Measurements from ENCODE around the gene ALOX5. TPM values are rescaled to one million over a fixed set of nuclear protein-coding genes. Genes with fewer than 3 reads are reported as not detected.

The ALOX5 gene
- total and polyA plus RNA-seq, 4 donors, result 21.5 to 270 (median 144) TPM

DNA sequence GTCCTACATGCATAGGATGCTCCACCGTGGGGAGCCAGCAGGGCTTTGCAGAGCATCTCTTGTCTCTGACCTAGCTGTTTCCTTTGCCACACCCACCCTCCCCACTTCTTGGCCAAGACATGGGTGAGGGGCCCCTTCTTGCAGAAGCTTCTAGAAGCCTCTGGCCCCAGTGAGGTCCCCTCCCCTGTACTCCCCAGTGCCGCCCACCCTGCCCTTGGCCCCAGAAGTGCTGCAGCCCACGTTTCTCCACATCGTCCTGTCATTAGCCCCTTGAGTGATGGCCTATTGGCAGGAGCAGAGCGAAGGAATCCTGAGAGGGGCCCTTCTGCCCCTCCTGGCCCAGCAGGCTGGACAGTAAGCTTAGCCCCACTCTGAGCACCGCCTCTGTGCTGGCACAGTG lies 43.7 kb downstream of the ALOX5 start:
- Histone ChIP-seq H3K4me3 (no peak overlapping the region), H3K4me1 (ENCODE audit: control insufficient read depth in 5 of 5, insufficient read depth in 5 of 5, low read length in 5 of 5) (peaks cover 0 to 26% (median 4%) of the 10 kb centered on the region in 5 donors), H3K36me3 (ENCODE audit: control insufficient read depth in 4 of 4, insufficient read depth in 4 of 4, low read length in 4 of 4) (no peaks in the 10 kb centered on the region), H3K27me3 (ENCODE audit: control insufficient read depth in 3 of 3, insufficient read depth in 3 of 3, low read length in 2 of 3) (no peaks in the 10 kb centered on the region), H3K27ac (ENCODE audit: low read depth in 1 of 2, low read length in 1 of 2) (no peak overlapping the region), H3K9ac (ENCODE audit: insufficient read depth in 1 of 2, low read length in 2 of 2) (no peak overlapping the region), H3K9me3 (ENCODE audit: control insufficient read depth in 4 of 4, insufficient read depth in 3 of 4, low read length in 3 of 4) (no peaks in the 10 kb centered on the region)
- DNase-seq (no peak), ATAC-seq (ENCODE audit: insufficient read depth, low FRiP score) (no peak)
- 67 to 76% methylated on average over 6 of the region's 6 CpGs for WGBS, 2 donors
- TF ChIP-seq, protein P1, sequence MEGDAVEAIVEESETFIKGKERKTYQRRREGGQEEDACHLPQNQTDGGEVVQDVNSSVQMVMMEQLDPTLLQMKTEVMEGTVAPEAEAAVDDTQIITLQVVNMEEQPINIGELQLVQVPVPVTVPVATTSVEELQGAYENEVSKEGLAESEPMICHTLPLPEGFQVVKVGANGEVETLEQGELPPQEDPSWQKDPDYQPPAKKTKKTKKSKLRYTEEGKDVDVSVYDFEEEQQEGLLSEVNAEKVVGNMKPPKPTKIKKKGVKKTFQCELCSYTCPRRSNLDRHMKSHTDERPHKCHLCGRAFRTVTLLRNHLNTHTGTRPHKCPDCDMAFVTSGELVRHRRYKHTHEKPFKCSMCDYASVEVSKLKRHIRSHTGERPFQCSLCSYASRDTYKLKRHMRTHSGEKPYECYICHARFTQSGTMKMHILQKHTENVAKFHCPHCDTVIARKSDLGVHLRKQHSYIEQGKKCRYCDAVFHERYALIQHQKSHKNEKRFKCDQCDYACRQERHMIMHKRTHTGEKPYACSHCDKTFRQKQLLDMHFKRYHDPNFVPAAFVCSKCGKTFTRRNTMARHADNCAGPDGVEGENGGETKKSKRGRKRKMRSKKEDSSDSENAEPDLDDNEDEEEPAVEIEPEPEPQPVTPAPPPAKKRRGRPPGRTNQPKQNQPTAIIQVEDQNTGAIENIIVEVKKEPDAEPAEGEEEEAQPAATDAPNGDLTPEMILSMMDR (IDR thresholded peaks at IDR 0.05; ENCODE audit: control extremely low read depth, extremely low read depth), result no peak

DNA sequence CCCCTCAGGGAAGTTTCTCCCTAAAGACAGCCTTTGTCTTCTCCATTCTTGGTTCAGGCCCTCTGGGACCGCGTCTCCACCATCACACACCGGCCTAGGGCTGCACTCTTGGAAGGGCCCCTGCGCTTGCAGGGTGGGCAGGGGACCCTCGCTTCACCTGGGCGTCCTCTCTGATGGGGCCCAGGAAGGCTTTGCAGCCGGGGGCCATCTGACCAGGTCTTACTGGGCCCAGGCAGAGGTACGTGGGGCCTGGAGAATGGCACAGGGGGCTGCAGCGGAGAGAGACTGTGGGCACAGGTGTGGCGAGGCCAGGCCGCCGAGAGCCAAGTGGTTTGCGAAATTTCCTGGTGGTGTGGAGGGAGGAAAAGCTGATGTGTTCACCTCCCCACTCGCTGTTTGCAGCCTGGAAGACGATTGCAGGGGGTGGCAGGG lies 44.4 kb downstream of the ALOX5 start:
- Histone ChIP-seq H3K4me3 (no peak overlapping the region), H3K27ac (ENCODE audit: low read depth in 1 of 2, low read length in 1 of 2) (peak overlapping the region in 1 of 2 donors; percentile 96), H3K9me3 (ENCODE audit: control insufficient read depth in 4 of 4, insufficient read depth in 3 of 4, low read length in 3 of 4) (no peaks in the 10 kb centered on the region), H3K4me1 (ENCODE audit: control insufficient read depth in 5 of 5, insufficient read depth in 5 of 5, low read length in 5 of 5) (peaks cover 0 to 26% (median 4%) of the 10 kb centered on the region in 5 donors), H3K27me3 (ENCODE audit: control insufficient read depth in 3 of 3, insufficient read depth in 3 of 3, low read length in 2 of 3) (no peaks in the 10 kb centered on the region), H3K9ac (ENCODE audit: insufficient read depth in 1 of 2, low read length in 2 of 2) (no peak overlapping the region), H3K36me3 (ENCODE audit: control insufficient read depth in 4 of 4, insufficient read depth in 4 of 4, low read length in 4 of 4) (no peaks in the 10 kb centered on the region)
- WGBS, 2 donors, result 36 to 48% methylated on average over 15 of the region's 15 CpGs
- DNase-seq, result no peak
- TF ChIP-seq, protein P1 (IDR thresholded peaks at IDR 0.05; ENCODE audit: control extremely low read depth, extremely low read depth), result no peak
- no peak for ATAC-seq (ENCODE audit: insufficient read depth, low FRiP score)

DNA sequence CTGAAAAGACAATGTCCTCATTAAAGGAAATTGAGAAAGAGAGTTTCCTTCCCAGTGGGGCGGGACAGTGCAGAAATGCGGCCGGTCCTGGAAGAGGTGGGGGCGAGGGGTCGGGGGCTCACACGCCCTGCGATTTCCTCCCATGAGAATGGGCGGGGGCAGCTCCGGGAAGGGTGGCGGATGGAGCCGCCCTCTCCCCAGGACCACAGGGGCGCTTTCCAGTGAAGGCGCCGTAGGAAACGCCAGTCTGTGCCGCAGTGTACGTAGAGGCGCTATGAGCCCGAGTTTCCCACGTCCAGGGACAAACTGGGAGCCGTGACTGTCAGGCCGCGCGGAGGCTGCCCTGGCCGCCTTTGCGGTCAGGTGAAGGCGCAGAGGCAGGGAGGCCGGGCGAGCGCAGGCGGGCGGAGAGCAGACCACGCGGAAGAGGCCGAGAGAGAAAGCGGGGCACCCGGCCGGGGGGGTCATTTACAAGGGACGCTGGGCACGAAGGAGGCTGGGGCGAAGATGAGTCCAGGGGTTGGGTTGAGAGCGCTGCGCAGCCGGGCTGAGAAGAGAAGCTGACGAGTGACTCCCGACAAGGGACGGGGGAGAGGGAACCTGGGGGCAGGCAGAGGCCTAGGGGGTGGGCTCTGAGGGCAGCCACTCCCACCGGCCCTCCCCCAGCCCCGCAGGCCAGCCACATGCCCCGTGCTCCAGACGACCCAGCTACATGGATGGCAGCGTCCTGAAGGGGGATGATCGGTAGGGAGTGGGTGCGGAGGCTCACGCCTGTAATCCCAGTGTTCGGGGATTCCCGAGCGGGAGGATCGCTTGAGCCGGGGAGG lies 45.0 kb downstream of the ALOX5 start:
- ATAC-seq (ENCODE audit: insufficient read depth, low FRiP score) (peak; percentile 67), DNase-seq (peak; percentile 71 to 84 (median 73))
- TF ChIP-seq, protein P1 (IDR thresholded peaks at IDR 0.05; ENCODE audit: control extremely low read depth, extremely low read depth), result no peak
- Histone ChIP-seq H3K27ac (ENCODE audit: low read depth in 1 of 2, low read length in 1 of 2) (peak overlapping the region; percentile 77 to 96), H3K27me3 (ENCODE audit: control insufficient read depth in 3 of 3, insufficient read depth in 3 of 3, low read length in 2 of 3) (no peaks in the 10 kb centered on the region), H3K9me3 (ENCODE audit: control insufficient read depth in 4 of 4, insufficient read depth in 3 of 4, low read length in 3 of 4) (no peaks in the 10 kb centered on the region), H3K36me3 (ENCODE audit: control insufficient read depth in 4 of 4, insufficient read depth in 4 of 4, low read length in 4 of 4) (no peaks in the 10 kb centered on the region), H3K9ac (ENCODE audit: insufficient read depth in 1 of 2, low read length in 2 of 2) (peak overlapping the region; percentile 28 to 70), H3K4me1 (ENCODE audit: control insufficient read depth in 5 of 5, insufficient read depth in 5 of 5, low read length in 5 of 5) (peaks cover 0 to 26% (median 4%) of the 10 kb centered on the region in 5 donors), H3K4me3 (peak overlapping the region; percentile 43)
- 2% methylated on average over 58 to 60 of the region's 60 CpGs for WGBS, 2 donors

Data from lung (tissue), 12 donors.